Measurements from ENCODE around the gene ATXN10. TPM values are rescaled to one million over a fixed set of nuclear protein-coding genes. Genes with fewer than 3 reads are reported as not detected.
"Not testable (repeated sequence)": the region's sequence is repeated elsewhere in the genome, so short reads cannot be mapped to it uniquely, and the experiment has no call there.

The ATXN10 gene, protein sequence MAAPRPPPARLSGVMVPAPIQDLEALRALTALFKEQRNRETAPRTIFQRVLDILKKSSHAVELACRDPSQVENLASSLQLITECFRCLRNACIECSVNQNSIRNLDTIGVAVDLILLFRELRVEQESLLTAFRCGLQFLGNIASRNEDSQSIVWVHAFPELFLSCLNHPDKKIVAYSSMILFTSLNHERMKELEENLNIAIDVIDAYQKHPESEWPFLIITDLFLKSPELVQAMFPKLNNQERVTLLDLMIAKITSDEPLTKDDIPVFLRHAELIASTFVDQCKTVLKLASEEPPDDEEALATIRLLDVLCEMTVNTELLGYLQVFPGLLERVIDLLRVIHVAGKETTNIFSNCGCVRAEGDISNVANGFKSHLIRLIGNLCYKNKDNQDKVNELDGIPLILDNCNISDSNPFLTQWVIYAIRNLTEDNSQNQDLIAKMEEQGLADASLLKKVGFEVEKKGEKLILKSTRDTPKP
- 156 TPM for total RNA-seq
- long read RNA-seq, transcript ATXN10-201 (12 exons, 3,329 nt), result major isoform, 186 of 213 reads
- long read RNA-seq, partial matches to known transcripts, result 12 of 213 reads
- long read RNA-seq, other reads (novel, unspliced or antisense), result 15 of 213 reads

DNA sequence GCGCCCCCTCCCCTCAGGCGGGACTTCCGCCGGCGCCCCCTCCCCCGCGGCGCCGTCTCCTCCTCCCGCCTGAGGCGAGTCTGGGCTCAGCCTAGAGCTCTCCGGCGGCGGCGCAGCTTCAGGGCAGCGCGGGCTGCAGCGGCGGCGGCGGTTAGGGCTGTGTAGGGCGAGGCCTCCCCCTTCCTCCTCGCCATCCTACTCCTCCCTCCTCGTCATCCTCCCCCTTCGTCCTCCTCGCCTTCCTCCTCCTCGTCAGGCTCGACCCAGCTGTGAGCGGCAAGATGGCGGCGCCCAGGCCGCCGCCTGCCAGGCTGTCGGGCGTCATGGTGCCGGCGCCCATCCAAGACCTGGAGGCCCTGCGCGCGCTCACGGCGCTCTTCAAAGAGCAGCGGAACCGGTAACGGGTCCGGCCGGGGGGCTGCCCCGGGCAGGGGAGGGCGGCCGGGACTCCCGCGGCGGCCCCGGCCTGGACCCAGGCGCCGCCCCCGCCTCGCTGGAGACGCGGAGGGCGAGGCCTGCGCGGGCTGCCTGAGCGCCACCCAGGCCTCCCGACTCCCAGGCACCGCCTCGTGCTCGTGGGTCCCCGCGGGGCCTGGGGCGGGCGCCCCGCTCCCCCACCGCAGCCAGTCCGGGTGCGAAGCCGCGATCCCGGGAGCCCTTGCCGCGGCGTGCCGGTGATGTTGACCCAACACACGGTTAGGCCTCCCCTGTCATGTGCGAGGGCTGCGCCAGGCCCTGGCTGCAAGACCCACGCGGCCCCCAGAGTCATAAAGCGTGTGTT lies at the start of gene ATXN10:
Gene ATXN10 (plus strand): TSS at position 52 of the 781 bp plus-strand sequence. CDS start 230 bp downstream, at position 282.
- intact Hi-C loops (cut with DNase I), result no loop called here
- peak; percentile 86 for DNase-seq (ENCODE audit: low spot score)

DNA sequence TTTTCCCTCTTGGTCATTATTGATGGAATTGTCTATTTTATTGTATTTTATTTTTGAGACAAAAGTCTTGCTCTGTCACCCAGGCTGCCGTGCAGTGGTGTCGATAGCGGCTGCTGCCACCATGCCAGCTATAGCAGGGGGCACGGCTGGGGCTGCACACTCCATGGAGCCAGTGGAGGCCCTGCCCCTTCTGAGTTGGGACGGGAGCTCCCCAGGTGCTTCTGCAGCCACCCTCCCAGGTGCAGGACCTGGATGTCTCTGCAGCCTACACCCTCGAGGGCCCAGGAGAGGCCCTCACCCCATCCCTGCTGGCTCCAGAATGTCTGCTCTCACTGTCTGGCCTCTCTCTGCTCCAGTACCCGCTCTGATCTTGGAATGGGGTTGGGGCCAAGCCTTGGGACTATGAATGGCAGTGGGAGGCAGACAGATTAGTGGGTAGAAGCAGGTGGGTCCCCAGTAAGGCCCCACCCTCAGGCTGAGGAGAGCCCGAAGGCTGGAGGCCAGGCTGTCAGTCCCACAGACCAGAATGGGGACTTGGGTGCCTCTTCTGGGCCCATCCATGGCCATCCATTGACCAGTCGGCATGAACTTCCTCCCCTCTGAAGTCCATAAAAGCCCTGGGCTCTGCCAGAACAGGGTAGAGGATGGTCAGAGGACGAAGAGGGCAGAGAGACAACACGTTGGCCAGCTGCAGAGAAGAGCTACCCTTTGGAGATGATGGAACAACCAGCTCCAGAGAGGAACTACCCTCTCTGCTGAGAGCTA lies 49.6 kb upstream of the ATXN10 start:
- intact Hi-C loops (cut with DNase I), result no loop called here
- no peak for DNase-seq (ENCODE audit: low spot score)

DNA sequence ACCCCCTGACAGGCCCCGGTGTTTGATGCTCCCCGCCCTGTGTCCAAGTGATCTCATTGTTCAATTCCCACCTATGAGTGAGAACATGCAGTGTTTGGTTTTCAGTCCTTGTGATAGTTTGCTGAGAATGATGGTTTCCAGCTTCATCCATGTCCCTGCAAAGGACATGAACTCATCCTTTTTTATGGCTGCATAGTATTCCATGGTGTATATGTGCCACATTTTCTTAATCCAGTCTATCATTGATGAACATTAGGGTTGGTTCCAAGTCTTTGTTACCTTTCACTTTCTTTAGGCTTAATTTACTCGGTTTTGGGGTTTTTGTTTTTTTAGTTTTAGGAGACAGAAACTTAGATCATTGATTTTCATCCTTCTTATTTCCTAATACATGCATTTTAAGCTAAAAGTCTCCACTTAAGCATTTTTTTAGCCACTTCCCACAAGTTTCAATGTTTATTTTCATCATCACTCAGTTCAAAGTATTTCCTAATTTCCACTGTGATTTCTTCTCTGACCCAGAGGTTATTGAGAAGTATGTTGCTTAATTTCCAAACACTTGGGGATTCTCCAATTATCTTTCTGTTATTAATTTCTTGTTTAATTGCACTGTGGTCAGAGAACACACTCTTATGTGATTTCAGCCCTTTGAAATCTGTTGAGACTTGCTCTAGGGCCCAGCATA lies 48.0 kb upstream of the ATXN10 start:
- DNase-seq (ENCODE audit: low spot score); intact Hi-C loops (cut with DNase I): not testable (repeated sequence)

DNA sequence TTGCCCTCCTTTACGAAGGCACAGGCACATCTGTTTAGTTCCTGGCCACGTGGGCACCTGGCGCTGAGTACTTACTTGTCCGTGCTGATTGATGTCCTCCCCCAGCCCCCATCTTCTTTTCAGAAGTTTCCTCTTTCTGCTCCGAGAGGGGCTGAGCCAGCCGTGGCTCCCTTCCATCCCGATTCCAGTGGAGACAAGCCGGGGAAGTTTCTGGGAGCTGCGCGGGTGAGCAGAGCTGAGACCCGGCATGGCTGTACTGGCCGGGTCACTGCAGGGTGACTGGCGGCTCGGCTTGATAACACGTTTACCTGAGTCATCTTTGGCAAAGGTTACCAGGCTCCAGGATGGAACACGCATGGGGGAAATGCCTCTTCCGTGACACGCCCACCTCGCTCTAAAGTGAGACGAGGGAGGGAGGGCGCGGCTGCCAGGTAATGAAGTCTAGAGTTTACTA lies 45.4 kb upstream of the ATXN10 start:
- no peak for DNase-seq (ENCODE audit: low spot score)
- intact Hi-C loops (cut with DNase I), result no loop called here

DNA sequence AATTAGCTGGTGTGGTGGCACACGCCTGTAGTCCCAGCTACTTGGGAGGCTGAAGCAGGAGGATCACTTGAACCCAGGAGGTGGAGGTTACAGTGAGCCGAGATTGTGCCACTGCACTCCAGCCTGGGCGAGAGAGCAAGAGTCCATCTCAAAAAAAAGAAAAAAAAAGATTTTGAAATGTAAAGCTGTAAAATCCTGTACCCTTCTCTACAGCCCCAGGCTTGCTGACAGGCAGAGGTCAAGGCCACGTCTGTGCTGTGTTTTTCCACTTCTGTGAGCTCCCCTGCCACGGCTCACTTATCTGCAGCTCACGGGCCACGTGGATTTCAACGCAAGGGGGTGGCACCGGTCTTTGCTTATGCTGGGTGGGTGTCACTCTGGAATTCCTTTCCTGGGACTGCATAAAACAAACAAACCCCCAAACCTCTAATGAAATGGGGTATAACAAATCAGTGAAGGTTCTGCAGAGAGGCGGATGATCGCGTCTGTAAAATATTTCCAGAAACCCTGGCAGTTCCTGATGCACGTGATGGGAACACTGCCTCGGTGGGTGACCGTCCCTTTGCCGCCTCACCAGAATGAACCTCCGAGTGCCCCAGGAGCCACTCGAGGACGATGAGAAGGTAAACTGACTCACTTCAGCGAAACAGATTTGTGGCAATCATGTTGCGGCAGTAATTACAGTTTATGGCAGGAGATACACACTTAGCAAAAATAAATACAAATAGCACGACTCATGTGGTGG lies 44.0 kb upstream of the ATXN10 start:
- no peak for DNase-seq (ENCODE audit: low spot score)
- intact Hi-C loops (cut with DNase I), result no loop called here

DNA sequence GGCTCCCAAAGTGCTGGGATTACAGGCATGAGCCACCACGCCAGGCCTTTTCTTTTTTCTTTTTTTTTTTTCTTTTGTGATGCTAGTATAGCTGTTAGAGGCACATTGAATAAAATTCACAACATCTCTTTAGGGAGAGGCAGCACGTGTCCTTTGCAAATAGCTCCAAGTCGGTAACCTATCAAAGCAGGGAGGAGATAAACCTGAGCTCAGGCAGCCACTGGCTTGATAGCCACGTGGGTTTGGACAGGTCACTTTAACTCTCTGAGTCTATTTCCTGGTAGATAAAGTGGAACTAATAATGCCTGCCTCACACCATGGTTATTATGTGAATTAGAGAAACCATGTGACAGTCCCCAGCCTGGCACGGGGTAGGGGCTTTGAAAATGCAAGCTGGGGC lies 43.1 kb upstream of the ATXN10 start:
- DNase-seq (ENCODE audit: low spot score), result no peak
- intact Hi-C loops (cut with DNase I), result no loop called here

DNA sequence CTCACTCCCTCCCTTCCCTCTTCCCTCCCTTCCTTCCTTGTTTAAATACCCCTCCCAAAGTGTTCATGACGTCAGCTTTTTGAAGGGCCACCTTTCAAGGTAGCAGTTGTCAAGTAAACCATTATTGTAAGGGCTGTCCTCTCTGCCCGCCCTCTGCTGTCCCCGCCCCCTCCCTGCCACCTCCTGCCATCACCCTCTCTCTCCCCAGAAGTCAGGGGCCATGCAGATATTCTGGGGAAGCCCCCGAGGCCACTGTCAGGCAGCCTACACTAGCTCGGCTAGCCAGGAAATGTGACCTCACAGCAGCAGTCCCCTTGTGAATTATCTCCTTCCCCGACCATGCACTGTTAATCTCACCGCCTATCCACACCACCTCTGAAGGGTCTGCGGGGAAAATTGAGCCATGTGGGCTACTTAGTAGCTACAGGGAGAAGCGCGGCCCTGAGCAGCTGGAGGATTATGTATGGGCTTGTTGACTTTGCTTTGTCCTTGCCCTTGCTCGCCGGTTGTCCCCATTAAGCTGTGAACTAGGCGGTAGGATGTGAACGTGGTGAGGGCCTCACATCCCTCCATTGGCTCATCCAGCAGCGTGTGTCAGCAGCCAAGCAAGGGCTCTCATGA lies 42.1 kb upstream of the ATXN10 start:
- no peak for DNase-seq (ENCODE audit: low spot score)
- intact Hi-C loops (cut with DNase I), result no loop called here

DNA sequence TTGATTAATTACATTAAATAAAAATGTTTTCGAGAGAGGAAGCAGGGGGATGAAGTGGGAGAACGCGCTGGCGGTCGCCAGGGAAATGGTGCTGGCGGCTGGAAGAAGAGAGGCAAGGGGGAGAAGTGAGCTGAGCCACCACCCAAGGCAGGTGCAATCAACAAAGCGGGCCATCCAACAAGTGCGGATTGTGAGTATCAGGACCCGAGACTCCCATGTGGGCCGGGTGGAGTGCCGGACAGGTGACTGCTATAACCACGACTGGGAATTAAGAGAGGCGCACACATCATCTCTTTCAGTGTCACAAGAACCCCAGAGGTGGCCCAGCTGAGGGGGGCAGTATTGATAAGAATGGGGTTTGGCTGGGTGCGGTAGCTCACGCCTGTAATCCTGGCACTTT lies 41.2 kb upstream of the ATXN10 start:
- intact Hi-C loops (cut with DNase I), result no loop called here
- no peak for DNase-seq (ENCODE audit: low spot score)

DNA sequence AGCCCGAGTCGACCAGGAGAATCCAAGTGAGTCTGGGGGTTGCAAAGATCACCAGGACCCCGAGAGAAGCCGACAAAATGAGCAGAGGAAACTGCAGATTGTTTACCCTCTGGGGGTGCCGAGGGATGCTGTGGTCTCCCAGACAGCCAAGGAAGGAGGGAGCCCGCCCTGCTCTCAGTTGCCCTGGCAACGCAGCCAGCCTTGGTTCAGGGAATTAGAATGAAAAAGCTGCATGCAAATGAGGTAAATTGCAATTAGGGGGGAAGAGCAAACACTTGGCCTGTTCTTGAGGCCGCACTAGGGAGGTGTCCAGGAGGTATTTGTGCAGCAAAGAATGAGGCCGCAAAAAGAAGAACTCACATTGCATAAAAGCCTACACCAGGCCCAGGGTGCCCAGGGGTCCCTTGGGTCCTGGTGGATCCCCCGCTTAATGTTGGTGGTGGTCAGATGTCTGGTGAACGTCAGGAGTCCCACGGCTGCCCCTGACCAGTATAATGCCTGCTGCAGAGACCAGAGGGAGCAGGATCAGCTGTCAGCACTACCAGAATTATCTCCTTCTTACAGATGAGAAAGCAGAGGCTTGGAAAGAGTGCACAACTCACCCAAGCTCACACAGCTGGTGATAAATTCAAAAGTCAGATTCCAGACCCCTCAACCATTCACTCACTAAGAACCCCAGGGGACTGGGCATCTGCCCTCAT lies 40.3 kb upstream of the ATXN10 start:
- intact Hi-C loops (cut with DNase I), result no loop called here
- DNase-seq (ENCODE audit: low spot score), result no peak

DNA sequence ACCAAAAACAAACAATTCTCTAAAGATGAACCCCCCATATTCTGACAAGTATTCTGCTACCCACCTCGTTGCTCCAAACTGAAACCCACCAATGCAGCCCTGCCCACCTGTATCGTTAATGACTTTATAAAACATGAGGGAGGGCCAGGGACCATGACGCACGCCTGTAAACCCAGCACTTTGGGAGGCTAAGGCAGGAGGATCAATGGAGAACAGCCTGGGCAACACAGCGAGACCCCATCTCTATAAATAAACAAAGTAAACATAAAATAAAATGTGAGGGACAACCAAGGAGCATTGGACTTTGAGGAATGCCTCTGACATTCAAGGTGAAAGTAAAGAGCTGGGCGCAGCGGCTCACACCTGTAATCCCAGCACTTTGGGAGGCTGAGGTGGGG lies 39.8 kb upstream of the ATXN10 start:
- peak; percentile 19 for DNase-seq (ENCODE audit: low spot score)
- intact Hi-C loops (cut with DNase I), result no loop called here

DNA sequence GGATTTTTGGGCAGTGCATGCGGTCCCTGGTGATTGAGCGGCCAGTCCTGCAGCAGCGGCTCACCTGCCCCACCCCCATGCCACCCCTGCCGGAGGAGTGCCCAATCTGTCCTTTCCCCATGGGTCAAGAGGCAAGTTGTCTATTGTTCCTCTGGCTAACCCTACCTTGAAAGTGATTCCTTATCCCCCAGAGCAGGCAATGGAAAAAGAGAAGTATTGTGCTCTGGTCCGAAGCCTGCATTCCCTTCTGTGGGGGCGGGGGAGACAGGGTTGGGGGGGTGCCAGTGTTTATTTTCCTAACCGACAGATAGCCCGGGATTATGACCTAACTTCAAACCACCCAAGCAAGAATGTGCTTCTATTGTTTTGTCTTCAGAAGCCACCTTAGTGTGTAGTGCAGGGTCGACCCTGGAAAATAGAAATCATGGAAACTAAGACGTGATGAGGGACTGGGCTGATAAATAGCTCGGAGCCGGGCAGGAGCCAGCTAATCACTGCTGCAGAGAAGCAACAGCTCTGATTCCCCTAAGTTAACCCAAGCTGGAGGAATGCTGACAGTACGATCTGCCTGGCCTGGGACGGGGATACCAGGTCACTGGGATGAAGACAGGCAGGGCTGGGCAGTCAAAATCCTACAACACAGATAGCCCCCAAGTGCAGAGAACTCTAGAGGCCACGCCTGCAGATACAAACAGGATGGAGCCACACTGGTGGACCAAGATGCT lies 38.7 kb upstream of the ATXN10 start:
- intact Hi-C loops (cut with DNase I), result no loop called here
- DNase-seq (ENCODE audit: low spot score), result peak; percentile 43

DNA sequence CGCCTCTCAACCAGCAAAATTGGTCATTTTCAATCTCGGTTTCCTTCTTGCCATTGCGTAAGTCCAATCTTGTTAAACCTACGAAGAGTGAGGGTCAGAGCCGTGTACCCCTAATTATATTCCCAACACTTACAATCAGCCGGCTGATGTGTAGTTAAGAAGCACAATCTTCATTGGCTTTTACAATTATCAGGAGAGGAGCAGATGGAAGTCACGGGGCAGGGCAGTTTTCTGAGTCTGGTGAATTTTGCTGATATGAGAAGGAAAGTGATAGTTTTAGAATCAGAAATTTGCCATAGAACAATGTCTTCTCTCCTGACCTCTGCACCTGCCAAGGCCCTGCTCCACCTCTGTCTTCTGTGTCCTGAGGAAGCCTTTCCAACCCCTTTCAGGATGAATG lies 35.0 kb upstream of the ATXN10 start:
- DNase-seq (ENCODE audit: low spot score), result no peak
- intact Hi-C loops (cut with DNase I), result no loop called here

DNA sequence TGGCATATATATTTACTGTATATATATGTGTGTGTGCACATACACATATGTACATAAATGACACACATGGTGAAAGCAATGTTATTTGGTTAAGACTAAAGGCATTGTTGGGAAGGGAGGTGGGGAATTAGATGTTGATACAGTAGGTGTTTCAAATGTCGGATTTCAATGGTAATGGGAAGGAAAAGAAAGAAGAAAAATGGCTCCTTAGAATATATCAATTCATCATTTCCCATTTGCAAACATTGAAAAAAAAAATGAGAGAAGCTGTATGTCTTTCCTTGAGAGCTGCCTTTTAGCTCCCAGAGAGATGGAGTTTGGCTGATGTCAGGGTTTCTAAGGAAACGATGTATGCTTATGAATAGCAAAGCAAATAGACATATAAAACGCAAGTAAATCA lies 33.4 kb upstream of the ATXN10 start:
- no peak for DNase-seq (ENCODE audit: low spot score)
- intact Hi-C loops (cut with DNase I), result no loop called here

DNA sequence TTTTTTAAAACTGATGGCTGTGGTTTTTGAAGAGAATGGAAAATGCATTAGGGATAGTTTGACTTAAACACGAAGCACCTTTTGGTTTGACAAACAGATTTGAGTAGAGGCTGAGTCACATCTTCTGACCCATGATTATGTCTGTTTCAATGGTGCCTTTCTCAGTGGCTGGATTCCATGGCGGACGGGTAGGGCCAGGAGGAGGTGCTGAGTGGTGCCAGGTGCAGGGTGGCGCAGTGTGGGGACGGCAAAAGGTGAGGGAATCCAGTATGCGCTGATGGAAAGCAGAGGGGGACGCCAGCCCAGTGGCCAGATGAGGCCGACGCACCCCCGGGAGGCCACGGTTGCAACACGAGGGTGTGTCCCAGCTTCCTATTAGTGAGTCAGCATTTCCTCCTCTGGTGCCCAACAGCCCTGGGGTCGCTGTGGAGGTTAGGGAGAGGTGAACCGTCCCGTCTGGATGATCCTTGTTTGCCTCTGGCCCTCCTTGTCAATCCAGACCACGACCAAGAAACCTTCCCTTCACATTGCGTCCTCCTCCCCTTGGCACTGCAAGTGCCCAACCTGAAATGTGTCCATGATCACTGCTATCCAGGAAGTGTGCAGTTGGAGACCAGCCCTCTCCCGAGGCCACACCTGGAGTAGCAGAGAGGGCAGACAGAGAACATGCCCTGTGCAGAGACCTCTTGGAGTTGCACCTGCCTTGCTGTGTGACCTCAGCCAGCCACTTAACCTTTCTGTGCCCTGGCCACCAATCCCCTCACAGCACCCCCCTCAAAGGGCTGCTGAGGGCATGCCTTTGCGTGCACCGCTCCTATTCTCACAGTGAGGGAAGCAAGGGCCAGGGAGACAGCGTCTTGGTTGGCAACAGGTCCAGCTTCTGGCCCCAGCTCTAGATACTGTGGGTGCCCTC lies 32.5 kb upstream of the ATXN10 start:
- intact Hi-C loops (cut with DNase I), result no loop called here
- peak; percentile 71 for DNase-seq (ENCODE audit: low spot score)

DNA sequence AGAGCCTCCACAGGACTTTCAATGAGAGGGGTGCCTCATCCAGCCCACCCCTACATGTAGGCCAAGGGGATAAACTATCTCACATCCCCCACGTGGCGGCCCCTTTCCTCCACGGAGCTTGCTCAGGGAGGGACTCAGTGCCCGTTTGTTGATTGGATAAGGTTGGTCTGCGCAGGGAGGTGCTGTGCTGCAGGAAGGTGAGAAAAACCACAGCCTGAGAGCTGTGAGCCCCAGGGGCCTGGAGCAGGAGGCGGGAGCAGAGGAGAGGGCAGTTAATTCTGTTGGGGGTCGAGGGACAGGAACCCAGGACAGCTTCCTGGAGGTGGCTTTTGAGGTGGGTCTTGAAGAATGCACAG lies 31.9 kb upstream of the ATXN10 start:
- DNase-seq (ENCODE audit: low spot score), result peak; percentile 20
- intact Hi-C loops (cut with DNase I), result loop anchor here (5.0 kb wide), 1 partner anchor 62 kb away; no protein-coding TSS in a partner anchor

Data from cardiac septum (tissue), 1 donor.